ENCODE measurements around the gene PHKB.

DNA sequence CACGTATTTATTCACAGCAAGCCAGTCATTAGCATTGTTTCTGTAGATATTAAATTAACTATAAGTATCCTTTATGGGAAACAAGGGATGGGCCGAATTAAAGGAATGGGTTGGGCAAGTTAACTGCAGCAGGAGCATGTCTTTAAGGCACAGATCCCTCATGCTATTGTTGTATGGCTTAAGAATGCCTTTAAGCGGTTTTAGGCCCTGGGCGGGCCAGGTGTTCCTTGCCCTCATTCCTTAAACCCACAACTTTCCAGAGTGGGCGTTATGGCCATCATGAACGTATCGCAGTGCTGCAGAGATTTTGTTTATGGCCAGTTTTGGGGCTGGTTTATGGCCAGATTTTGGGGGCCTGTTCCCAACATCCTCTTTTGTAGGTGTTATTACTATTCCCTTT, 9.1 kb downstream of the PHKB start:
- TF ChIP-seq, protein P1, sequence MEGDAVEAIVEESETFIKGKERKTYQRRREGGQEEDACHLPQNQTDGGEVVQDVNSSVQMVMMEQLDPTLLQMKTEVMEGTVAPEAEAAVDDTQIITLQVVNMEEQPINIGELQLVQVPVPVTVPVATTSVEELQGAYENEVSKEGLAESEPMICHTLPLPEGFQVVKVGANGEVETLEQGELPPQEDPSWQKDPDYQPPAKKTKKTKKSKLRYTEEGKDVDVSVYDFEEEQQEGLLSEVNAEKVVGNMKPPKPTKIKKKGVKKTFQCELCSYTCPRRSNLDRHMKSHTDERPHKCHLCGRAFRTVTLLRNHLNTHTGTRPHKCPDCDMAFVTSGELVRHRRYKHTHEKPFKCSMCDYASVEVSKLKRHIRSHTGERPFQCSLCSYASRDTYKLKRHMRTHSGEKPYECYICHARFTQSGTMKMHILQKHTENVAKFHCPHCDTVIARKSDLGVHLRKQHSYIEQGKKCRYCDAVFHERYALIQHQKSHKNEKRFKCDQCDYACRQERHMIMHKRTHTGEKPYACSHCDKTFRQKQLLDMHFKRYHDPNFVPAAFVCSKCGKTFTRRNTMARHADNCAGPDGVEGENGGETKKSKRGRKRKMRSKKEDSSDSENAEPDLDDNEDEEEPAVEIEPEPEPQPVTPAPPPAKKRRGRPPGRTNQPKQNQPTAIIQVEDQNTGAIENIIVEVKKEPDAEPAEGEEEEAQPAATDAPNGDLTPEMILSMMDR (conservative IDR thresholded peaks at IDR 0.05 in 1 of 2, IDR thresholded peaks at IDR 0.05 in 1 of 2; ENCODE audit: extremely low read depth in 1 of 2, insufficient read depth in 1 of 2, low read depth in 1 of 2, low read length in 2 of 2): no peak
- TF ChIP-seq EZH2 (IDR thresholded peaks at IDR 0.05; ENCODE audit: borderline replicate concordance, low read length): no peak

All from mammary epithelial cell (primary cell).